Activated CD4-positive, alpha-beta T cell treated with anti-CD3 and anti-CD28 coated beads, Interleukin-2, amount 50 U/mL, for 48 hours (primary cell): ENCODE data around the gene EXOSC6.
"Not testable (repeated sequence)": the region's sequence is repeated elsewhere in the genome, so short reads cannot be mapped to it uniquely, and the experiment has no call there.

Experiments used
- DNase-seq, 2 experiments: peaks; one replicate each; pipeline ENCODE4 v3.0.0-alpha.2; 2020

EXOSC6 gene

DNA sequence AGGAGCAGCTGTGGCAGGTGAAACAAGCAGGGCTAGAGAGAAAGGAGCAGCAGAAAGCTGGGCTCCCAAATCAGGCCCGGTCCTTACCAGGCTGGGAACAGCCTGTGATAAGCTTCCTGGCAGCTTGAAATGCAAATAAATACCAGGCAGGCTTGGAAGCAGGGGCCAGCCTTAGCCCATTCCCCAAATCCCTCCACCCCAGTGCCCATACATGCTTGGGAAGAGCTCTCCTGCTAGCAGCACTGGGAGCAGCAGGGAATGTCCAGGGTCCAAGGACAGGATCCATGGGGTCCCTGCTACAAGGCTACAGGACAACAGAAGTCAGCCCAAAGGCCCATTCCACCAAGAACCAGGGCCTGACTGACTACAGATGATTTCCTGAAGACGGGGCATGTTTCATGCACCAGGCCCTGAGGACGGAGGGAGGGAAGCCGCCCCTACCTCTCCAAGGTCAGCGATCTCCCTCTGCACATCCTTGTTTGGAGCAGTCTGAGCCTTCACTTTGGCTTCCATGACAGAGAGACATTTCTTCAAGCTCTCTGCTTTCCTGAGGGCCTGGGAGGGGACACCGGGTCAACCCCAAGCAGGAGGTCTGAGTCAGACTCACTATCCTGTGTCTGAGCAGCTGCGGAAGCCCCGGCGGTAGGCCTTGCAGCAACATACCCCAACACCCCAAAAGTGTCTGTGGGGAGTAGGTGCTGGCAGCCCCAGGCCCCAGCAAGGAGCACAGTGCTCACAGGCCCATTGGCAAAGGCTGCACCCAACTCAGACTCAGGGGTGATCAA is 2.6 kb upstream of the EXOSC6 start:
- no peak for DNase-seq

DNA sequence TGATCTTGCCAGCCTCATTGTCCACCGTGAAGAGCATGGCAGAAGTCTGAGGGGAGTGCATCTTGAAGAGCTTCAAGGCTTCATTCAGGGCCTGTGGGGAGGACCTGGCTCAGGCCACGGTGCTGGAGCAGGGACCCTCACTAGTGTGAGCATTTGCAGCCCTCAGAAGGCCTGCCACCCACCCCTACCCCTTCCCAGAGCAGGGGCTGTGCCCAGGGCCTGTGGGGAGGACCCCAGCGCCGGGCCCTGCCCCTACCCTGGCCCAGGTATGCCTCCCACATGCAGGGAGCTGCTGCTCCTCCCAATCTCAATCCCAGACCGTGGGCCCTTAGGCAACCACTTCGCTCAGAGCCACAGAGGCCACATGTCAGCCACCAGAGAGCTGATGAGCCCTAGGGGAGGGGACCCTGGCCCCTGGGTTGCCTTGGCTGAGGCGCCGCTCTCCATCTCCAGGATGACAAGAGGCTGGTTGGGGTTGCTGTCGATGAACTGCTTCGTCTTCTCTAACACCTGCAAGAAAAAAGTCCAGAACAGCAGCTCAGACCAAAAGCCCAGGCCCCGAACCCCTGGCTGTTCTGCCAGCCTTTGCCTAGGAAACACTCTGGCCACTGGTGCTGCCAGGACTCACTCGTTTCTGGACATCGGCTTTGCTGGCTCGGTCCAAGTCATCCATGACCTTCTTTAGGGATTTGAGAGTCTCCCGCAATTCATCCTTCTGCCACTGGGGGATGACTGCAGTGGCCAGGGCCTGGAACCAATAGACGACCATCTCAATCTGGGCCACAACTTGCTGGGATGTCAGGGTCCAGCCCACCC is 1.8 kb upstream of the EXOSC6 start:
- peak; percentile 50 to 53 for DNase-seq

DNA sequence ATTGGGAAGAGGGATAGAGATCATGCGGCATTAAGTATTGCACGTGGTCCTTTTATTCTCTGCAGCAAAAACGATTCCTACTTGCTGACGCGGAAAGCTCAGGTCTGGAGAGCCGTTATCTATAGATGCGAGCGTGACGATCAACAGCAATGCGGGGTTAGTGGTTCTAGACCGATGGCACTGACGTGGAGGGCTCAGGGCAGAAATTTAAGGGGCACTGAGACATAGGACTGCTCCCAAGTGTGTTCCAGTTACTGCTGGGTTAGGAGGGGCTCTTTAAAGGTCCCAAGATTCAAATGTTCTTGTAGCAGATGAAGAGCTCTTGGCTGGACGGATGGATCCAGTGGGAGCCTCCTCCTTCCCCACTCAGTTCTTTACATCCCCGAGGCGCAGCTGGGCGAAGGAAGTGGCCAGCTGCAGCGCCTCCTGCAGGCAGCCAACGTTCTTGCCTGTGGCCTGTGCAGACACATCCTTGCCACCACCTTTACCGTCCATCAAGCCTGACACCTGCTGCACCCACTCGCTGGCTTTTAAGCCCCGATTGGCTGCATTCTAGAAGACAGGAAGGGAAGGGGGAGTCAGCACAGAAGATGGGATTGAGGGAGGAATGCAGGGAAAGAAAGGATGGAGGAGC is 732 bp upstream of the EXOSC6 start:
- peak; percentile 19 to 34 for DNase-seq

DNA sequence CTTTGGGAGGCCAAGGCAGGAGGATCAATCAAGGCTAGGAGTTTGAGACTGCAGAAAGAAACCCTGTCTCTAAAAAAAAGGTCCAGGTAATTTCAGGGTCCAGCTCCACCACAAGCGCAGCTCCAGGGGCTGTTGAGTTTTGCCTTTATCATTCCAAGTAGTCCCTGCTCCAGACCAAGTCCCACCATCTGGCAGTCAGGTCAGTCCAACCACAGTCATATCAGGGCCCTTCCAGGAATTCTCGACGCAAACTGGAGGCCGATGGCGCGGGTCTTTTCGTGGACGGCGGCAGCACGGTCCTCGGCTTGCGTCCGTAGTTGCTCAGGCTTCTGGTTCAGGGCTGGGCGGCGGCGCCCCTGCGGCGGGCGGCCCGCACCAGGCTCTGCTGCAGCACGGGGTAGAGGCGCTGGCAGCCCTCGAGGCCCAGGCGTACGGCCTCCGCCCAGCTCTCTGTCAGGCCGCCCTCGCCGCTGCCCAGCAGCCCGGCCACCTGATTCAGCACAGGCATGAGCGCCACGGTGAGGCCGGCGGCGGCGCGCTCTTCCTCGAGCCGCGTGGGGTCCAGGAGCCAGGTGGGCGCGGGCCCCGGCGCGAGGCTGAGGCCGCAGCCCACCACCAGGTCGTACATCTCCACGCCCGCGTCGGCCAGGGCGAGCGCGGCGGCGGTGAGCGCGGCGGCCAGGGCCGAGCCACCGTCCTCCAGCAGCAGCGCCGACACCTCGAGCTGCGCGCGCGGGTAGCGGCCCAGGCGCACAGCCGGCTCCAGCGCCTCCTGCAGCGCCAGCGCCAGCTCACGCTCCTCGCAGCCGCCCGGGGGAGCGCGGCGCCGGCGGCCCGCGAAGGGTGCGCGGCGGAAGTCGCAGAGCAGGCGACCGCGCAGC is 752 bp downstream of the EXOSC6 start:
- peak; percentile 39 to 44 for DNase-seq

DNA sequence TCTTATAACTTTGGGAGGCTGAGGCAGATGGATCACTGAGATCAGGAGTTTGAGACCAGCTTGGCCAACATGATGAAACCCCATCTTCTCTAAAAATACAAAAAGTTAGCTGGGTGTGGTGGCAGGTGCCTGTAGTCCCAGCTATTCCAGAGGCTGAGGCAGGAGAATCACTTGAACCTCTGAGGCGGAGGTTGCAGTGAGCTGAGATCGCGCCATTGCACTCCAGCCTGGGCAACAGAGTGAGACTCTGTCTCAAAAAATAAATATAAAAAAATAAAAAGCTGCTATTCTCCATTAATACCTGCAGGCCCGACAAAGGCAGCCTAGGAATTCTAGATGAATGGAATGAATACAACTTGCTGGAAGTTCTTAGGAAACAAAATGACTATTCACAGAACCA is 2.0 kb downstream of the EXOSC6 start:
- DNase-seq, result not testable (repeated sequence)

DNA sequence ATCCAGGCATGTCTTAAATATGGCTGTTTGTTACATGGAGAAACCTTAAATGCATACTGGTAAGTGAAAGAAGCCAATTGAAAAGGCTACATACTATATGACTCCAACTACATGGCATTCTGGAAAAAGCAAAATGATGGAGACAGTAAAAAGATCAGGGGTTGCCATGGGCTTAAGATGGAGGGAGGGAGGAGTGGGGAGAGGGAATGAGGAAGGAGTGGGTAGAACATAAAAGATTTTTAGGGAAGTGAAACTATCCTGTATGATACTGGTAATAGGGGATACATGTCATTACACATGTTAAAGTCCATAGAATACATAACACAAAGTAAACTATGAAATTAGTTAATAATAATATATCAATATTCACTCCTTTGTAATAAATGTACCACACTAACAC is 13.0 kb downstream of the EXOSC6 start:
- not testable (repeated sequence) for DNase-seq

DNA sequence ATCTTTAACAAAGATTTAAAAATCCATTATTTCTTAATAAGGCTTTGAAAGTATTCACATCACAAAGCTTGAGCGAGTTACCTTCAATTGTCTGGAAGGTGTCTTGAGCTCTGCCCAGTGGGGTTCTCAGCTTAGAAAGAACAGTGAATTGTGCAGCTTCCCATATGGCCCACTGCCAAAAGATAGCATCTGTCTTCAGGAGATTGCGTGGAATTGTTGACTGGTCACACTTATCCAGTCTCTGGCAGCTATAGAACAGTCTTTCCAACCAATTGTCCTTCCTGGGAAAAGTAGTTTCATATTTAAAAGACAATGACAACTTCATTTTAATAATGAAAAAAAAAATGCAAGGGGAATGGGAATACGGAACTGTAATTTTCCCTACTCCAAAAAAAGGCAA is 19.9 kb downstream of the EXOSC6 start:
- DNase-seq, result not testable (repeated sequence)

DNA sequence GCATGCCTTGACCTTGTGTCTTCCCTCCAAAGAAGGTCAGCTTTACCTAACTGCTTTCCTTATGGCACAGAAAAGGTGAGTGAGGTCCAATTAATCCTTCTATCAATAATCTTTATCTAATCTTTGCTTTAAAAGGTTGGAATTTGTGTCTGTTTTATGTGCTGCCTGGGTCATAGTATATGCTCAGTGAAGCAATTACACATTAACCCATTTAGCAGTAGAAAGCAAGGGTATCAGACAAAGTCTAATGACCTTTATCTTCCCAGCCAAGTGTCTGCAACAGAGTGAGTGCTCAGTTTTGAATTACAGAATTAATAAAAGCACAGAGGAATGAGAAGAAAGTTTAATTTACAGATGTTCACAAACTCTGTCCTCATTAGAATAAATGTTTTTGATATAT is 25.7 kb downstream of the EXOSC6 start:
- DNase-seq, result not testable (repeated sequence)

DNA sequence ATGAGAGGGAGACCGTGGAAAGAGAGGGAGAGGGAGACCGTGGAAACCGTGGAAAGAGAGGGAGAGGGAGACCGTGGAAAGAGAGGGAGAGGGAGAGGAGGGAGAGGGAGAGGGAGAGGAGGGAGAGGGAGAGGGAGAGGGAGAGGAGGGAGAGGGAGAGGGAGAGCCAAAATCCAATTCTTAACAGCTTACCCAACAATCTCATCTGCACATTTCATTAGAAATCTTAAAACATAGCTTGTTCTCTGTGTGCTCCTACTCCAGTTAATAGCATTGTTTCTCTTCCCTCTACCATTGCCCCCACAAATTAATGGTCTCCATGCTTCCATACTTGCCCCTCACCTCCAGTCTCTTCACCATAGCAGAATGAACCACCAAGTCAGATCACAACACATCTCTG is 26.3 kb downstream of the EXOSC6 start:
- not testable (repeated sequence) for DNase-seq

DNA sequence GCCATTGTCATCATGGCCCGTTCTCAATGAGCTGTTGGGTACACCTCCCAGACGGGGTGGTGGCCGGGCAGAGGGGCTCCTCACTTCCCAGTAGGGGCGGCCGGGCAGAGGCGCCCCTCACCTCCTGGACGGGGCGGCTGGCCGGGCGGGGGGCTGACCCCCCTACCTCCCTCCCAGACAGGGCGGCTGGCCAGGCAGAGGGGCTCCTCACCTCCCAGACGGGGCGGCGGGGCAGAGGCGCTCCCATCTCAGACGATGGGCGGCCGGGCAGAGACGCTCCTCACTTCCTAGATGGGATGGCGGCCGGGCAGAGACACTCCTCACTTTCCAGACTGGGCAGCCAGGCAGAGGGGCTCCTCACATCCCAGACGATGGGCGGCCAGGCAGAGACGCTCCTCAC is 27.1 kb downstream of the EXOSC6 start:
- not testable (repeated sequence) for DNase-seq

DNA sequence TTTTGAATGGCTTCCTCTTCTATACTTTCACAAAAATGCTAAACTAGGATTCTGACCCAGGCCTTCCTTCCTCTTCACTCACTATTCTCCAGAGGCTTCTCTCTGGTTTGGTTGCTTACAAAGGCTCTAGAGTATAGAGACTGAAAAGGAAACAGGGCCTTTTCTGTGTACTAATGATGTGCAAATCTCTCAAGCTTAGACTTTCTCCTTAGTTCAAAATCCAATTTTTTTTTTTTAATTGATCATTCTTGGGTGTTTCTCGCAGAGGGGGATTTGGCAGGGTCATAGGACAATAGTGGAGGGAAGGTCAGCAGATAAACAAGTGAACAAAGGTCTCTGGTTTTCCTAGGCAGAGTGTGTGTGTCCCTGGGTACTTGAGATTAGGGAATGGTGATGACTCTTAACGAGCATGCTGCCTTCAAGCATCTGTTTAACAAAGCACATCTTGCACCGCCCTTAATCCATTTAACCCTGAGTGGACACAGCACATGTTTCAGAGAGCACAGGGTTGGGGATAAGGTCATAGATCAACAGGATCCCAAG is 27.7 kb downstream of the EXOSC6 start:
- not testable (repeated sequence) for DNase-seq

DNA sequence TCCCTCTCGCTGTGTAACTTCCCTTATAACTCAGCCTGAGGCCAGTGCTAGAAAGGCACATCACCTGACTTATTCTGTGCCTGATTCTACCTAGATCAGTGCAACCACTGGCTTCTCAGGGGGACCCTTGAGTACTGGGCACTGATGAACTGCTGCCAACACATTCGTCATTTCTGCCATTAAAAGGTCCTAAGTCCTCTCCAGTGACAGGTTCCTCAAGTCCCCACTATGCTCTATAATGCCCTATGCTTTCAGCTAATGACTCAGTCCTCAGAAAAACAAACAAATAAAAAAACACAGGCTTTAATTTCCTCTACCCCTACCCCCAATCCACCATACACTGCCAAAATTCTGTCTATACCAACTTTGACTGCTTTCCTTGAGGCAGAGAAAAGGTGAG is 28.5 kb downstream of the EXOSC6 start:
- DNase-seq, result not testable (repeated sequence)

DNA sequence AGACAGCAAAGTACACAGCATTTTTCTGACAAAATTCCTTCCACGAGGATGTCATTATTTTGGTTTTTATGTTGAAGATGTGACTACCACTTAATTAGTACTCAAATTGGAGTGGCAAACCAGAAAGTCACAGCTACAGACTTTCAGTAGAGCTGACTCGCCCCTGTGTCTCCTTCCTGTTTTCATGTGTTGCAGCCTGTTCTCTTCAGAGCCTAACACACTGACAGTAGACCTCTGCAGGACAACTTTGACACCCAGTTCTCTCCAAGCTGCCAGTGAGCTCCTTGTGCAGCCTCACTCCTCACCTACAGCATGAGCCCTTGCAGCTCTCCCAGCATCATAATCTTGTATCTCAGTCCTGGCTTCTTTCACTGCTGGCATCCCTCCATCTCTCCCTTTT is 29.2 kb downstream of the EXOSC6 start:
- peak in 1 of 2 experiments; percentile 4 for DNase-seq

DNA sequence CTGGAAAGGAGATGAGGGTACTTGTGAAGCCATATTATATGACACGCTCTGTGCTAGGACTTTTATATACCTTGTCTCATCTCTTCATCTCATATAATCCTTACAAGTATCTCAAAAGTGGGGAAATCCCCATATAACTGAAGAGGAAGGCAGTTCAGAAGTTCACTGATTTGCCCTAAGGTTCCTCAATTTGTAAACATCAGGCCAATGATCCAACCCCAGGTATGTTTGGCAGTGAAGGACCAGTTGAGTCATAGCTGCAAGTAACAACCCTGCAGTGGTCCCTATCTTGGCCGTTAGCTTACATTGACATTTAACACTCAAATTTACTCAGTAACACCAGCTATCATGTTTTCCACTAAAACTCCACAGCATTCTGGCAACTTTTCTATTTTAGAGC is 33.2 kb downstream of the EXOSC6 start:
- DNase-seq, result not testable (repeated sequence)

DNA sequence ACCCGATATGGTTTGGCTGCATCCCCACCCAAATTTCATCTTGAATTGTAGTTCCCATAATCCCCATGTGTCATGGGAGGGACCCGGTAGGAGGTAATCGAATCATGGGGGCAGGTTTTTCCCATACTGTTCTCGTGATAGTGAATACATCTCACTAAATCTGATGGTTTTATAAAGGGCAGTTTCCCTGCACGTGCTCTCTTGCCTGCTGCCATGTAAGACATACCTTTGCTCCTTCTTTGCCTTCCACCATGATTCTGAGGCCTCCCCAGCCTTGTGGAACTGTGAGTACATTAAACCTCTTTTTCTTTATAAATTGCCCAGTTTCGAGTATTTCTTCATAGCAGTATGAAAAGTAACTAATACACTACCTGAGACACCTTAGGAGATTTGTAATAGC is 45.4 kb downstream of the EXOSC6 start:
- DNase-seq, result not testable (repeated sequence)

DNA sequence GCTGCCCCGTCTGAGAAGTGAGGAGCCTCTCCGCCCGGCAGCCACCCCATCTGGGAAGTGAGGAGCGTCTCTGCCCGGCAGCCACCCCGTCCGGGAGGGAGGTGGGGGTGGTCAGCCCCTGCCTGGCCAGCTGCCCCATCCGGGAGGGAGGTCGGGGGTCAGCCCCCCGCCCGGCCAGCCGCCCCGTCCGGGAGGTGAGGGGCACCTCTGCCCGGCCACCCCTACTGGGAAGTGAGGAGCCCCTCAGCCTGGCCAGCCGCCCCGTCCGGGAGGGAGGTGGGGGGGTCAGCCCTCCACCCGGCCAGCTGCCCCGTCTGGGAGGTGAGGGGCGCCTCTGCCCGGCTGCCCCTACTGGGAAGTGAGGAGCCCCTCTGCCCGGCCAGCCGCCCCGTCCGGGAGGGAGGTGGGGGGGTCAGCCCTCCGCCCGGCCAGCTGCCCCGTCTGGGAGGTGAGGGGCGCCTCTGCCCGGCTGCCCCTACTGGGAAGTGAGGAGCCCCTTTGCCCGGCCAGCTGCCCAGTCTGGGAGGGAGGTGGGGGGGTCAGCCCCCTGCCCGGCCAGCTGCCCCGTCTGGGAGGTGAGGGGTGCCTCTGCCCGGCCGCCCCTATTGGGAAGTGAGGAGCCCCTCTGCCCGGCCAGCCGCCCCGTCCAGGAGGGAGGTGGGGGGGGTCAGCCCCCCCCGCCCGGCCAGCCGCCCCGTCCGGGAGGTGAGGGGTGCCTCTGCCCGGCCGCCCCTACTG is 46.9 kb downstream of the EXOSC6 start:
- not testable (repeated sequence) for DNase-seq

DNA sequence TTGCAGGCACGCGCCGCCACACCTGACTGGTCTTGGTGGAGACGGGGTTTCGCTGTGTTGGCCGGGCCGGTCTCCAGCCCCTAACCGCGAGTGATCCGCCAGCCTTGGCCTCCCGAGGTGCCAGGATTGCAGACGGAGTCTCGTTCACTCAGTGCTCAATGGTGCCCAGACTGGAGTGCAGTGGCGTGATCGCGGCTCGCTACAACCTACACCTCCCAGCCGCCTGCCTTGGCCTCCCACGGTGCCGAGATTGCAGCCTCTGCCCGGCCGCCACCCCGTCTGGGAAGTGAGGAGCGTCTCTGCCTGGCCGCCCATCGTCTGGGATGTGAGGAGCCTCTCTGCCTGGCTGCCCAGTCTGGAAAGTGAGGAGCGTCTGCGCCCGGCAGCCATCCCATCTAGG is 47.7 kb downstream of the EXOSC6 start:
- not testable (repeated sequence) for DNase-seq

DNA sequence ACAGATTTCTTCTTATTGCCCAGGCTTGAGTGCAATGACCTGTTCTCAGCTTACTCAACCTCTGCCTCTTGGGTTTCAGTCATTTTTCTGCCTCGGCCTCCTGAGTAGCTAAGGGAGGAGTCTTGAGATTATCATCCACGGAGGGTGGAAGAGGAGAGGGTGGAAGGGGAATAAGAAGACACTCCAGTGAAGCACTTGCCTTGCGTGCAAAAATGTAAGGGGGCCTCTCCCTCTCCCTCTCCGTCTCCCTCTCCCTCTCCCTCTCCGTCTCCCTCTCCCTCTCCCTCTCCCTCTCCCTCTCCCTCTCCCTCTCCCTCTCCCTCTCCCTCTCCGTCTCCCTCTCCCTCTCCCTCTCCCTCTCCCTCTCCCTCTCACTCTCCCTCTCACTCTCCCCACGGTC is 48.2 kb downstream of the EXOSC6 start:
- DNase-seq, result not testable (repeated sequence)

DNA sequence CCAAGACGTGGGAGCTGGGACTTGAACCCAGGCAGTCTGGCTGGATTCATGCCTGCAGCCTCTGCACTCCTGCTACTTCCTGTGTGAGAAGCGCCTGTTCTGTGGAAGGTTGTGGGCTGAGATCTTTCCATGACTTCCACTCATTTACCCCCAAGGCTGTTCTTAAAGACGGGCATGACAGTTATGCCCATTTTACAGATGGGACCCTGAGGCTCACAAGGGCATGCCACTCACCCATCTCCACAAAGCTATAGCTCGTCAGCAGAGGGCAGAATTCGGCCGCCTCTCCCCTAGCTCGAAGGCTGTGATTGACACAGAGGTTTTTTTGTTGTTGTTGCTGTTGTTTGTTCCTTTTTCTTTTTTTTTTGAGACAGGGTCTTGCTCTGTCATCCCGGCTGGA is 51.7 kb downstream of the EXOSC6 start:
- not testable (repeated sequence) for DNase-seq

DNA sequence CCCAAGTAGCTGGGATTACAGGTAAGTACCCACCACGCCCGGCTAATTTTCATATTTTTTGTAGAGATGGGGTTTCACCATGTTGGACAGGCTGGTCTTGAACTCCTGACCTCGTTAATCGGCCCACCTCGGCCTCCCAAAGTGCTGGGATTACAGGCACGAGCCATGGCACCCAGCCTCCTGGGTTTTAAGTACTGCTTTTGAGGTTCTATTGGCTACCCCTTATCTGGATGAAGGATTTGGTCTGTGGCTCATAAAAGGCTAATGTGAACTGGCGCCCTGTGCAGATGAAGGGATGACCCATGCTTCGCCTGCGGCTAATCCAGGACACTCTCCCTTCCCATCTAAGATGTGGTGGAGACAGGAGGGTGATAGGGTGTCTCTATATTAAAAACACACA is 52.6 kb downstream of the EXOSC6 start:
- DNase-seq, result not testable (repeated sequence)

DNA sequence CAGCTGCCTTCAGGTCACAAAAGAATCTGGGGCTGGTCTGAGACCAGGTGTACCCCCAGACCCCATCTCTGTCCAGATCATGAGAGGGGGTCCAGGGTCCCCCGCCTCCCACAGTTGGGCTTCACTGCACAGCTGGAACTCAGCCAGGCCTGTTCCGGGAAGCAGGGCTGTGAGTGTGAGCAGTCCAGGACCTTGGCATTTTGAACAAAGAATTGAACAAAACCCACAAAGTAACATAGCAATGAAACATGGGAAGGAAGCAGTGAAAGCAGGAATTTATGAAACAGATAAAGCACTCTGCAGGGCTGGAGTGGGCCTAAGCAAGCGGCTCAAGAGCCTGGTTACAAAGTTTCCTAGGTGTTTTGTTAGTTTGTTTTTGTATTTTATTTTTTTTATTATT is 53.1 kb downstream of the EXOSC6 start:
- not testable (repeated sequence) for DNase-seq
